AG08396 (cell line): ENCODE data around the gene SHANK3.

Experiments
- DNase-seq: peaks from one replicate; pipeline ENCODE4 v3.0.0; 2012; ENCODE audit warnings: low spot score, mixed read lengths

Gene SHANK3

DNA sequence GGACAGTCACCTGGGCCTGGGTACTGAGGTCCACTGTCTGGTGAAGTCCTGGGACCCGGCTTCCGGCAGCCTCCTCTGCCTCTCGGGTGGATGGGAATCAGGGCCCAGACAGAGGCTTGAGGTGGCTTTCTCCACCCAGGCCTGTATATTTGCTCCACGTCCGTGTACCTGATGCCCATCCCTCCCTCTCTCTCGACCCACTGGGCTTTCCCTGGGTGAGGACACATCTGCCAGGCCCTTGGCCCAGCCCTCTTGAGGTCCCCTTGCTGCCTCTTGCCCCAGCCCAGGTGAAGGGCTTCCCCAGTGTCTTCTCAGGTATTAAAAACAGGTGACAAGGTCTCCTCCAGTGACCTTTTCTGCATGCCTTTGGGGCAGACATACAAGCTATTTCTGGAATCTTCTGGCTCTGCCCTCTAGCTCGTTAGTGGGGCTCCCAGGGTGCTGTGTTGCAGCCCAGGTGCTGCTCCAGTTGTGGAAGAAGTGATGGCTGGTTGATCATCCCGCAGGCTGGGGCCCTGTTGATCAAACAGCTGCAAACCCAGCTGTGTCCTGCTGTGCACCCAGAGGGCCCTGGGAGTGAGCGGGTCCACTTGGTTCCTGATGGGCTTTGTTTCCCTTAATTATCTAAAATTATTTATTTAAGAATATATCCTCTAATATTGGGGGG, 39.9 kb downstream of the SHANK3 start:
- DNase-seq: no peak

DNA sequence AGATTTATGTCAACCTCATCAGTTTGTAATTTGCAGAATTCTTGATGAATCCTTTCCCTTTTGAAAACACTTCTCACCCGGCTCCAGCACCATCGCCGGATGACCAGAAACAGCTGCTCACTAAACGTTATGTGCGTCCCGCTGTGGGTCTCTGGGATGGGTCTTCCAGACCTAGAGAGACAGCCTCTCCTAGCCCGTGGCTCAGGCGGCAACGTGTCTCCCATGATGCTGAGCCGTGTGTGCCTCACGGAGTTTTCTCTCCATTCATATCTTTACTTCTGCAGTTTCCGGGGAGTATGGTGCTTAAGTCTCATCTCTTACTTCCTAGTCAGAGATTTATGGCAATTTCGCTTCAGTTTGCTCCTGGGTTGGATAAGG, 40.4 kb downstream of the SHANK3 start:
- DNase-seq: no peak

DNA sequence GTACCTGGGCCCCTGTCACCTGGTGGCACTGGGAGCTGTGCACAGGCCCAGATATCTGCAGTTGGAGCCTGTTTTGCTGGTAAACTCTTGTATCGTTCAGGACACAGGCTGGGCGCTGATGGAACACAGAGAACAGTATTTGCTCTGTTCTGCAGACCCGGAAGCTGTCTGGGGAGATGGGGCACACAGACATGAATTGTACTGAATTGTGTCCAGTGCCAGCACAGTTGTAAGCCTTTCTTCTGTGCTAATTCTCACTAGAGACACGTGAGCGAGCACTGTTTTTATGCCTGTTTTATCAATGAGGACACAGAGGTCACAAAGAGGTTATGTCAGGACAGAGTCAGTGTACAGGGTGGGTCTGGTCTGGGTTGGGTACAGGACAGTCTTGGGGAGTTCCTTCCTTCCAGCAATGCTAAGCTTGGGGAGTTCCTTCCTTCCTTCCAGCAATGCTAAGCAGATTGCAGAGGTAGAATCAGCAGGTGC, 41.0 kb downstream of the SHANK3 start:
- DNase-seq: no peak

DNA sequence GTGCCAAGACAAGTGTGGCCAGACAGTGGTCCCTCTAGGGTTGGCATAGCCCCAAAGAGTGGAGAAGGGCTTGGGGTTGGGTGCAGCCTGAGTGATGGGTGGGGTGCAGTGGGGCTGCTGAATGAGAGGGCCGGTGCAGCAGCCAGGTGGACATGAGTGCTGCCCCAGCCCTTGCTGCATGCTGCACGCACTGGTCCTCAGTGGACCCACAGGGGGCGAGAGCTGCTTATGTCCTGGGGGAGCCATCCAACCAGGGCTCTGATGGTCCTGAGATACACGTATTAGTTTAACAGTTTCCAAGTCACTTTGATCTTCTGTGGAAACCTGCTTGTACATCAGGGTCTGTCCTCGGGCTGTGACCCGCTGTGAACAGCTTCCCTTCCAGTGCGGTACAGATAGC, 41.5 kb downstream of the SHANK3 start:
- DNase-seq: no peak

DNA sequence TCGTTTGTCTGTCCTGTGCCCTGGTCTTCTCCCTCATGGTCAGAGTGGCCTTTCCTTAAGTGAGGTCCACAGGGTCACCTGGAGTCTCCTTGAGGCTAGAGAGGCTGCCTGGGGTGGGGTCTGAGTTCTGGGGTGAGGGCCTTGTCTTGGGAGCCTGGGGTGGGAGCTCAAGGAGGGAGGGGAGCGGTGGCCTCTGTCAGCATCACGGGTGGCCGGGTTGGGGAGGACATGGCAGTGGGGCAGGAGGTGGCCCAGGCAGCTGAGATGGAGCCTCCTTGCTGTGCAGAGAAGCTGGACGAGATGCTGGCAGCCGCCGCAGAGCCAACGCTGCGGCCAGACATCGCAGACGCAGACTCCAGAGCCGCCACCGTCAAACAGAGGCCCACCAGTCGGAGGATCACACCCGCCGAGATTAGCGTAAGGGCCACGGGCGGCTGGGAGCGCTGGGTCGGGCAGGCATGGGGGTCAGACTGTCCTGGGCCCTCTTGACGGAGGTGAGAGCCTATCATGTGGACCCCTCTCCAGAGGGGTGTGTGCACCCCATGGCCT, 42.1 kb downstream of the SHANK3 start:
- DNase-seq: no peak

DNA sequence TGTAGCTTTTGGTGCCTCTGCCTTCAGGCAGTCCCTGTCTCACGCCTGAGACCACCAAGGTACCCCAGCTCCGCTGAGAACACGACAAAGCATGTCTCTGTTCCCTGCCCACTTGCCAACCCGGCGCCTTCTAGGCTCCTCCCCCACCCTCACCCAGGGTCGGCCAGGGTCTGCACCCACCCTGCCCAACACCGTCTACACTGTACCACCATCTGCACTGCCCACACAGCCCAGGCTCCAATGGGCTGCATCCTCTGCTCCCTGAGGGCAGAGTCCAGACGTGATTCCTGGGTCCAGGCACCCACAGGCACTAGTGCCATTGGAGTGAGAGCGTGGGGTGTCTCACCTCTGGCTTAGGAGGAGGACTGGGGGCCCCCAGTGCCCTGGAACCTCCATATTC, 42.6 kb downstream of the SHANK3 start:
- DNase-seq: no peak

DNA sequence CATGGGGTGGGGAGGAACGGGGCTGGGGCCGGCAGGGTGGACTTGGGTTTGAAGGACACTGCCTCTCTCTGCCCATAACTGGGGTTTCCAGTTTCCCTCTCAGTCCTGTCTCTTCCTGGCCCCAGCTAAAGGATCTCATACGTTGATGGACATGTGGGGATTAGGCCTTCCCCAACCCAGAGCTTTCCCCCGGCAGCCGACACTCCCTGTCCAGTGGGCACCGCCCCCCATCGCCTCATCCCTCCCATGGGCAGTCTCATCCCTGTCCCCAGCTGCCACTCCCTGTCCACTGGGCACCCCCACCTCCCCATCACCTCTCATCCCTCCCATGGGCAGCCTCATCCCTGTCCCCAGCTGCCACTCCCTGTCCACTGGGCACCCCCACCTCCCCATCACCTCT, 43.2 kb downstream of the SHANK3 start:
- DNase-seq: no peak

DNA sequence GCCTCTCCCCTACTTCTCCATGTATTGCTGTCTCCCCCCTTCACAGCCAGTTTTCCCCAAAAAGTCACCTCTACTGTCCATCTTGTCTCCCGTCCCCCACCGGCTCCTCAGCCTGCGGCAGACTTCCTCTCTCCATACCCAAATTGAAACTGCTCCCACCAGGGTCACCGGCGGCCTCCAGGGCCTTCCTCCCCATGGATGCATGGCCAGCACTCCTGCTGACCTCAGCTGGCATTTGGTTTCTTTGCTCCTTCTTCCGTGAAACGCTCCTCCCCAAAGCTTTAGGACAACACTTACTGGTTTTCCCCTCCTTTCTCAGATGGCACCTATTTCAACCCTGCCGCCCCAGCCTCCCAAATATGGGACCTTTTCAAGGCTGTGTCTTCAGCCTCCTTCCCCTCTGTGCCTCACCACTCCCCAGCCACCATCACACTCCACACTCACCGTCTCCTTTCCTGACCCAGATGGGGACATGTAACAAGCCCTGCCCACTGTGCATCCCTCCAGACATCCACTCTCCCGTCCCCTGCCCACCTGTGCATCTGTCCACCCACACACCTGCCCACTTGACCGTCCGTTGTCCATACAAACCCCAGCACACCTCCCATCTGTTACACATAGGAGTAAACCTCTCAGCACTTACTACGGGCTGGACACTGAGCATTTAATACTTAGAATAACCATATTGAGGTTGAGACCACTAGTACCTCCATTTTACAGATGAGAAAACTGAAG, 43.8 kb downstream of the SHANK3 start:
- DNase-seq: no peak

DNA sequence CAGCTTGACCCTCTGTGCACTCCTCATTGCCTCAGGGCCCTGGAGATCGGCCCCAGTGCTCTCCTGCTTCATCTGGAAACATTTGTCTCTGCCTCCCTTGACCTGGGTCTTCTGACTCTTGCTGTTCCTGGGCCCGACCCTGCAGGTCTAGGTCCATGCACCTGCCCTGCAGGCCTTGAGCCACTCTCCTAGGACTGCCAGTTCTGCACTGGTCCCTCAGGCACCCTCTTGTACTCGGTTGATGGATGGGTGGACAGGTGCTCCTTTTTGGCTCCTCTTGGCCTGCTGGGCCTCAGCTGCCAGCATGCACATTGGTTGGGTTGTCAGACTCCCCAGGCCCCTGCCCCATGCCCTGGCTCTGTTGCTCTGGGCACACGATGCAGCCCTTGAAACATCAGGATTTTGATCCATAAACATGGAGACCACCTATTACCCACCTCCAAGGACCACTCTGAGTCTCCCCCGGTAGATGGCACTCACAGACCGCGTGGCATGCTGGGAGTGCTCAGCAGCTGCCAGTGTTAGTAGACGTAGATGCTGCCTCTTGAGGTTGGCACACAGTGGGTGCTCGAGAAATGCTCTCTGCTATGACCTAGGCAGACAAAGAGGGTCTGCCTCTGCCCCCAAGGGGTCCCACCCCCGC, 45.2 kb downstream of the SHANK3 start:
- DNase-seq: no peak

DNA sequence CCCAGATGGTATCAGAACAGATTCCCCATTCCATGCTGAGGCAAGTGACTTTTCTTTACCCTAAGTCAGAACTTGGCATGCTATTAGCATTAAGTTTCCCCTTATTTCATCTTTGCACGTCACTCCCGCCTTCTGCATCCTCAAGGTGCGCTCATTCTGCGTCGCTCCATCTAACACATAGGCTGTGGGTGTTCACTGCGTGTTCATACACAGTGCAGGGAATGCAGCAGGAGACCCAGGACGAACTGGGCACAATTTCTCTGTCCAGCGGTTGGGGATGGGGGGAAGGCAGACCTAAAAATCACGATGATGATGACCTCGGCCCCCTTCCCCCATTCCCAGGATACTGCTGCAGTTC, 45.7 kb downstream of the SHANK3 start:
- DNase-seq: no peak

DNA sequence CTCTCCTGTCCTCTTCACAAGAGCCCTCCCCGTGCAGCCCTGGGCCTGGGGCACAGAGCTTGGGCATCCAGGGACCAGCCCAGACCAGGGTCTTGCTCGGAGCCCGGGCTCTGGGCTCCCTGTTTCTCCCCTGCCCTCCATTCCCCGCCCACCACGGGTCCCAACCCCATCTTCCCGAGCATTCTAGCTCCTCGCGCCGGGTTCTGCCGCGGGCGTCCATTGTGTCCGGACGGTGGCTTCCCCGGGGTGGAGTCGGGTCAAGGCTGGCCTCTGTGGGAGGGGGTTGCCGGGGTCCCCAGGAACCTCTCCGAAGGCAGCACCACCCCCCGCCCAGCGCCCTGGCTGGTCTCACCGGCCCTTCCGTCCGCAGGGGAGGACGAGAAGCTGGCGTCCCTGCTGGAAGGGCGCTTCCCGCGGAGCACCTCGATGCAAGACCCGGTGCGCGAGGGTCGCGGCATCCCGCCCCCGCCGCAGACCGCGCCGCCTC, 47.2 kb downstream of the SHANK3 start:
- DNase-seq: no peak

DNA sequence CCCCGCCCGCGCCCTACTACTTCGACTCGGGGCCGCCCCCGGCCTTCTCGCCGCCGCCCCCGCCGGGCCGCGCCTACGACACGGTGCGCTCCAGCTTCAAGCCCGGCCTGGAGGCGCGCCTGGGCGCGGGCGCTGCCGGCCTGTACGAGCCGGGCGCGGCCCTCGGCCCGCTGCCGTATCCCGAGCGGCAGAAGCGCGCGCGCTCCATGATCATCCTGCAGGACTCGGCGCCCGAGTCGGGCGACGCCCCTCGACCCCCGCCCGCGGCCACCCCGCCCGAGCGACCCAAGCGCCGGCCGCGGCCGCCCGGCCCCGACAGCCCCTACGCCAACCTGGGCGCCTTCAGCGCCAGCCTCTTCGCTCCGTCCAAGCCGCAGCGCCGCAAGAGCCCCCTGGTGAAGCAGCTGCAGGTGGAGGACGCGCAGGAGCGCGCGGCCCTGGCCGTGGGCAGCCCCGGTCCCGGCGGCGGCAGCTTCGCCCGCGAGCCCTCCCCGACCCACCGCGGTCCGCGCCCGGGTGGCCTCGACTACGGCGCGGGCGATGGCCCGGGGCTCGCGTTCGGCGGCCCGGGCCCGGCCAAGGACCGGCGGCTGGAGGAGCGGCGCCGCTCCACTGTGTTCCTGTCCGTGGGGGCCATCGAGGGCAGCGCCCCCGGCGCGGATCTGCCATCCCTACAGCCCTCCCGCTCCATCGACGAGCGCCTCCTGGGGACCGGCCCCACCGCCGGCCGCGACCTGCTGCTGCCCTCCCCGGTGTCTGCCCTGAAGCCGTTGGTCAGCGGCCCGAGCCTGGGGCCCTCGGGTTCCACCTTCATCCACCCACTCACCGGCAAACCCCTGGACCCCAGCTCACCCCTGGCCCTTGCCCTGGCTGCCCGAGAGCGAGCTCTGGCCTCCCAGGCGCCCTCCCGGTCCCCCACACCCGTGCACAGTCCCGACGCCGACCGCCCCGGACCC, 48.0 kb downstream of the SHANK3 start:
- DNase-seq: no peak

DNA sequence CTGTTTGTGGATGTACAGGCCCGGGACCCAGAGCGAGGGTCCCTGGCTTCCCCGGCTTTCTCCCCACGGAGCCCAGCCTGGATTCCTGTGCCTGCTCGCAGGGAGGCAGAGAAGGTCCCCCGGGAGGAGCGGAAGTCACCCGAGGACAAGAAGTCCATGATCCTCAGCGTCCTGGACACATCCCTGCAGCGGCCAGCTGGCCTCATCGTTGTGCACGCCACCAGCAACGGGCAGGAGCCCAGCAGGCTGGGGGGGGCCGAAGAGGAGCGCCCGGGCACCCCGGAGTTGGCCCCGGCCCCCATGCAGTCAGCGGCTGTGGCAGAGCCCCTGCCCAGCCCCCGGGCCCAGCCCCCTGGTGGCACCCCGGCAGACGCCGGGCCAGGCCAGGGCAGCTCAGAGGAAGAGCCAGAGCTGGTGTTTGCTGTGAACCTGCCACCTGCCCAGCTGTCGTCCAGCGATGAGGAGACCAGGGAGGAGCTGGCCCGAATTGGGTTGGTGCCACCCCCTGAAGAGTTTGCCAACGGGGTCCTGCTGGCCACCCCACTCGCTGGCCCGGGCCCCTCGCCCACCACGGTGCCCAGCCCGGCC, 48.7 kb downstream of the SHANK3 start:
- DNase-seq: no peak

DNA sequence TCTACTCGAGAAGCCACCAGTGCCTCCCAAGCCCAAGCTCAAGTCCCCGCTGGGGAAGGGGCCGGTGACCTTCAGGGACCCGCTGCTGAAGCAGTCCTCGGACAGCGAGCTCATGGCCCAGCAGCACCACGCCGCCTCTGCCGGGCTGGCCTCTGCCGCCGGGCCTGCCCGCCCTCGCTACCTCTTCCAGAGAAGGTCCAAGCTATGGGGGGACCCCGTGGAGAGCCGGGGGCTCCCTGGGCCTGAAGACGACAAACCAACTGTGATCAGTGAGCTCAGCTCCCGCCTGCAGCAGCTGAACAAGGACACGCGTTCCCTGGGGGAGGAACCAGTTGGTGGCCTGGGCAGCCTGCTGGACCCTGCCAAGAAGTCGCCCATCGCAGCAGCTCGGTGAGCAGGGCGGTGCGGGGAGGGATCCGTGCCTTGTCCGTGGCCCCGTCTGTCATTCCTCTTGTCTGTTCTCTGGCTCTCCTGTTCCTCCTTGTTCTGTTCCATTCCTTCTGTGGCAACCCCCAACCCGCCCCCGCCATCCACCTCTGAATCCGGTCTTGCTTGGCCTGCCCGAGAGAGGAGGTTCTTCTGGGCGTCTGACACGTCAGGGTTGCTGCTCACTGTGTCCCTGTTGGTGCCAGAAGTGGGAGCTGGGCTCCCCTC, 49.6 kb downstream of the SHANK3 start:
- no peak for DNase-seq
